Osteoblast (primary cell): ENCODE results near the gene BCL2L14. TPM values are rescaled to one million over a fixed set of nuclear protein-coding genes. Genes with fewer than 3 reads are reported as not detected.
A peak's percentile ranks its signal among the peaks of the same experiment; 100 is the strongest.

Experiments used
- DNase-seq: peaks from one replicate; pipeline ENCODE4 v3.0.0; 2011; ENCODE audit warnings: low spot score, mixed read lengths; ENCODE audit not compliant: insufficient read length; ENCODE audit errors: missing footprints
- H2AFZ ChIP-seq: 2 replicates; pipeline ENCODE4 v1.6.0; 2011; ENCODE audit warnings: mild to moderate bottlenecking, low read length
- H3K27ac ChIP-seq: 2 replicates; pipeline ENCODE4 v1.5.1; 2011; ENCODE audit warnings: mild to moderate bottlenecking, low read depth, low read length, moderate library complexity
- H3K27me3 ChIP-seq: 2 replicates; pipeline ENCODE4 v1.6.0; 2012; ENCODE audit warnings: mild to moderate bottlenecking, control low read depth, inconsistent platforms, low read length, moderate library complexity; ENCODE audit not compliant: insufficient read depth
- H3K36me3 ChIP-seq: 2 replicates; pipeline ENCODE4 v1.5.1; 2011; ENCODE audit warnings: mild to moderate bottlenecking, low read length, control low read depth, moderate library complexity; ENCODE audit not compliant: insufficient read depth
- H3K4me1 ChIP-seq: 2 replicates; pipeline ENCODE4 v1.5.1; 2011; ENCODE audit warnings: mild to moderate bottlenecking, low read length, control low read depth, moderate library complexity; ENCODE audit not compliant: insufficient read depth
- H3K4me2 ChIP-seq: 2 replicates; pipeline ENCODE4 v1.6.0; 2011; ENCODE audit warnings: mild to moderate bottlenecking, low read length; ENCODE audit not compliant: insufficient read depth
- H3K4me3 ChIP-seq: fragments of 200-600 bp; sonication (generic); 3 replicates; pipeline ENCODE4 v1.5.1; 2012; ENCODE audit warnings: mild to moderate bottlenecking, low read length, inconsistent platforms; ENCODE audit not compliant: insufficient read depth
- H3K79me2 ChIP-seq: 2 replicates; pipeline ENCODE4 v1.6.0; 2012; ENCODE audit warnings: mild to moderate bottlenecking, low read length, control low read depth, inconsistent platforms; ENCODE audit not compliant: insufficient read depth
- H3K9me3 ChIP-seq: 2 replicates; pipeline ENCODE4 v1.5.1; 2011; ENCODE audit warnings: low read depth, low read length, control low read depth
- H4K20me1 ChIP-seq: 2 replicates; pipeline ENCODE4 v1.6.0; 2012; ENCODE audit warnings: mild to moderate bottlenecking, low read length, control low read depth; ENCODE audit not compliant: insufficient read depth
- total RNA-seq: library from RNA; depleted of rRNA; stranded (reverse); fragments of >200 nt; gene quantifications from 2 replicates; pipeline ENCODE4 v1.2.3, GENCODE V29; 2012
- TF ChIP-seq, protein P1 (sequence below): IDR thresholded peaks from 2 replicates; pipeline ENCODE4 v1.5.1; 2011; ENCODE audit warnings: mild to moderate bottlenecking, low read depth, low read length, moderate library complexity; ENCODE audit errors: extremely low read depth

Gene BCL2L14
- total RNA-seq, 1 donor, result not detected

DNA sequence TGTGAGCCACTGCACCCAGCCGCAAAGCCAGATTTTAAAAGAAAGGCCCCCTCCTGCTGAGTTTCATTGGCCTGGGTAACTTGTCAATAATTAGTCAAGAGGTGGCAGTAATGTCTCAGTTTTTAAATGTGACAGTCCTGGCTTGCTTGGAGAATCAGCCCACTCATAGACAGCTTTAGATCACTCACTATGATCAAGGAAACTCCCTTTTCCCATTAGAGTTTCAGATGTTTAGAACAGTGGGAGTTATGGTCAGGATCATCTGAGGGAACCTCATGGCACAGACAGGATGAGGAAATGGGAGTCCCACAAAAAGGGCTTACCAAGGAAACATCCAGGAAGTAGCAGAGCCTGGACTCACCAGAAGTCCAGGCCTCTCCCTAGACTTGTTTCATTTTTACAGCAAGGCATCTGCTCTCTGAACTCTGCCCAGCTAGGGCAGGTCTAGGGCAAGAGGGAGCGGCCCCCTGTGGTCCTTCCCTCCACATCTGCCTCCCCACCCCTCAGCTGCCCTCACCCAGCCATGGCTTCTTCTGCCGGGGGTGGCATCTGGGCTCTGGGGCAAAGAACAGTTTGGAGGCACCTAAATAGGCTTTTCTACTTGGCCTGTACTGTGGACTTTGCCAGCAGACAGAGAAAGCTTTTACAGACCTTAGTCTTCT lies 11.2 kb downstream of the BCL2L14 start:
- Histone ChIP-seq H3K27ac (no peak overlapping the region), H3K36me3 (no peaks in the 10 kb centered on the region), H4K20me1 (no peaks in the 10 kb centered on the region), H3K9me3 (no peaks in the 10 kb centered on the region), H3K79me2 (no peaks in the 10 kb centered on the region), H3K4me1 (peaks cover 8% of the 10 kb centered on the region), H3K4me2 (peak overlapping the region; percentile 31), H2AFZ (peak overlapping the region; percentile 91), H3K4me3 (no peak overlapping the region), H3K27me3 (peaks cover 2% of the 10 kb centered on the region)
- TF ChIP-seq, protein P1, sequence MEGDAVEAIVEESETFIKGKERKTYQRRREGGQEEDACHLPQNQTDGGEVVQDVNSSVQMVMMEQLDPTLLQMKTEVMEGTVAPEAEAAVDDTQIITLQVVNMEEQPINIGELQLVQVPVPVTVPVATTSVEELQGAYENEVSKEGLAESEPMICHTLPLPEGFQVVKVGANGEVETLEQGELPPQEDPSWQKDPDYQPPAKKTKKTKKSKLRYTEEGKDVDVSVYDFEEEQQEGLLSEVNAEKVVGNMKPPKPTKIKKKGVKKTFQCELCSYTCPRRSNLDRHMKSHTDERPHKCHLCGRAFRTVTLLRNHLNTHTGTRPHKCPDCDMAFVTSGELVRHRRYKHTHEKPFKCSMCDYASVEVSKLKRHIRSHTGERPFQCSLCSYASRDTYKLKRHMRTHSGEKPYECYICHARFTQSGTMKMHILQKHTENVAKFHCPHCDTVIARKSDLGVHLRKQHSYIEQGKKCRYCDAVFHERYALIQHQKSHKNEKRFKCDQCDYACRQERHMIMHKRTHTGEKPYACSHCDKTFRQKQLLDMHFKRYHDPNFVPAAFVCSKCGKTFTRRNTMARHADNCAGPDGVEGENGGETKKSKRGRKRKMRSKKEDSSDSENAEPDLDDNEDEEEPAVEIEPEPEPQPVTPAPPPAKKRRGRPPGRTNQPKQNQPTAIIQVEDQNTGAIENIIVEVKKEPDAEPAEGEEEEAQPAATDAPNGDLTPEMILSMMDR, result peak; percentile 36
- DNase-seq, result peak; percentile 83

DNA sequence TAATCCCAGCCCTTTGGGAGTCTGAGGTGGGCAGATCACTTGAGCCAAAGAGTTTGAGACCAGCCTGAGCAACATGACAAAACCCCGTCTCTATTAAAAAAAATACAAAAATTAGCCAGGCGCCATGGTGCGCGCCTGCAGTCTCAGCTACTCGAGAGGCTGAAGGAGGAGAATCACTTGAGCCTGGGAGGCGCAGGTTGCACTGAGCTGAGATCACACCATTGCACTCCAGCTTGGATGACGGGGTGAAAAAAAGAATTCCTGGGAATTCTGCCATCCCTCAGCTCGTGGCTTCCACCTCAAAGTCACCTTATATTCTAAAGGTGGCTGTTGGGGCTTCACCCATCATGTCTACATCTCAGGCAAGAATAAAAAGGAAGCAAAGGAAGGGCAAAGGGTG lies 12.9 kb downstream of the BCL2L14 start:
- TF ChIP-seq, protein P1, result no peak
- no peak for DNase-seq
- no peaks in the 10 kb centered on the region for H4K20me1 ChIP-seq
- H3K79me2 ChIP-seq, result no peaks in the 10 kb centered on the region
- no peak overlapping the region for H3K27ac ChIP-seq
- H2AFZ ChIP-seq, result no peak overlapping the region
- no peak overlapping the region for H3K4me2 ChIP-seq
- no peak overlapping the region for H3K4me3 ChIP-seq
- H3K27me3 ChIP-seq, result peaks cover 5% of the 10 kb centered on the region
- H3K4me1 ChIP-seq, result peaks cover 11% of the 10 kb centered on the region
- no peaks in the 10 kb centered on the region for H3K36me3 ChIP-seq
- H3K9me3 ChIP-seq, result no peaks in the 10 kb centered on the region

DNA sequence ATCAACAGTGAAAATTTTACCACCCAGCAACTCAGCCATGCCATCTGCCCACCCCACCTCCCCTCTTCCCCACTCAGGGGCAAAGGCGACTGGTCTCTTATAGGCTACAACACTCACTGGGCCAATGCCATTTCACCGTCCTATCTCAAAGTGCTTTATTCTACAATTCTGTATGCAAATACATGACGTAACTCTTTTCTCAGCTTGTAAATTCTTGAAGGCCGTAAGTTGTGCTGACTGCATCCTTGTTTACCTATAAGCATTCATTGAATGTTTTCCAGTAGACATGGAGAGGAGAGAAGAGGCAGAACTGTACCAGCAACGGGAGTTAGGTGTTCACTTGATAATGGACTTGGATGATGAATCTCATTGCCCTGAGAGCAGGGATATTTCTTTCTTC lies 15.6 kb downstream of the BCL2L14 start:
- Histone ChIP-seq H3K27me3 (peaks cover 5% of the 10 kb centered on the region), H3K4me1 (peaks cover 12% of the 10 kb centered on the region), H4K20me1 (no peaks in the 10 kb centered on the region), H3K79me2 (no peaks in the 10 kb centered on the region), H3K27ac (no peak overlapping the region), H3K4me2 (no peak overlapping the region), H3K9me3 (no peaks in the 10 kb centered on the region), H3K4me3 (no peak overlapping the region), H2AFZ (no peak overlapping the region), H3K36me3 (no peaks in the 10 kb centered on the region)
- no peak for DNase-seq
- TF ChIP-seq, protein P1, result no peak

DNA sequence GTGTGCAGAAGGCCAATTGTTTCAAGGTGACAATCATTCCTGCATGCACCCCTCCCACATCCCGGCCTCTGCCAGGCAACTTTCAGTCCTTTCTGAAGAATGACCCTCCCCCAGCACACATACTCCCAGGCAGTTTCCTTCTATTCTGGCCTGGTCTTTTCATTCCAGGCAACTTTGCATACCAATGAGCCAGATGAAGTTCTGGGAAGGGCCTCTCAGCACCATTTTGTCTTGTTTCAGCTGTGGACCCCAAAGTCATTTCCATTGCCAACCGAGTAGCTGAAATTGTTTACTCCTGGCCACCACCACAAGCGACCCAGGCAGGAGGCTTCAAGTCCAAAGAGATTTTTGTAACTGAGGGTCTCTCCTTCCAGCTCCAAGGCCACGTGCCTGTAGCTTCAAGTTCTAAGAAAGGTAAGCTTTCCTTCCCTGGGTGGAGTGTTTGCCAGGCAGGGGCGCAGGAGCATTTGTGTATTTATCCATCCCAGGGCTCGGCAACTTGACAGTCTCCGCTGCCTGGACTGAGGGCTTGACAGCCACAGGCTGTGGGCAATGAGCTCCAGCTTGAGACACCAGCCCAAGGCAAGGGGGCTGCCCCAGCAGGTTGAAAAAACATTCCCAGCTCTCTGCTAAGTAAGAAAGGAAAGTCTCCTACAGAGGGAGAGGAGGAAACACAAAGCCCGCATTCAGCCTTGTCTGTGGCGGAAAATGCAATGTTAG lies 16.4 kb downstream of the BCL2L14 start:
- no peak overlapping the region for H3K4me2 ChIP-seq
- TF ChIP-seq, protein P1, result no peak
- H4K20me1 ChIP-seq, result no peaks in the 10 kb centered on the region
- H3K79me2 ChIP-seq, result no peaks in the 10 kb centered on the region
- peaks cover 9% of the 10 kb centered on the region for H3K4me1 ChIP-seq
- no peaks in the 10 kb centered on the region for H3K9me3 ChIP-seq
- no peak overlapping the region for H3K27ac ChIP-seq
- no peak for DNase-seq
- no peak overlapping the region for H2AFZ ChIP-seq
- H3K27me3 ChIP-seq, result peaks cover 5% of the 10 kb centered on the region
- H3K36me3 ChIP-seq, result no peaks in the 10 kb centered on the region
- no peak overlapping the region for H3K4me3 ChIP-seq
